ENCODE results near the gene EHD1.

Gene EHD1

DNA sequence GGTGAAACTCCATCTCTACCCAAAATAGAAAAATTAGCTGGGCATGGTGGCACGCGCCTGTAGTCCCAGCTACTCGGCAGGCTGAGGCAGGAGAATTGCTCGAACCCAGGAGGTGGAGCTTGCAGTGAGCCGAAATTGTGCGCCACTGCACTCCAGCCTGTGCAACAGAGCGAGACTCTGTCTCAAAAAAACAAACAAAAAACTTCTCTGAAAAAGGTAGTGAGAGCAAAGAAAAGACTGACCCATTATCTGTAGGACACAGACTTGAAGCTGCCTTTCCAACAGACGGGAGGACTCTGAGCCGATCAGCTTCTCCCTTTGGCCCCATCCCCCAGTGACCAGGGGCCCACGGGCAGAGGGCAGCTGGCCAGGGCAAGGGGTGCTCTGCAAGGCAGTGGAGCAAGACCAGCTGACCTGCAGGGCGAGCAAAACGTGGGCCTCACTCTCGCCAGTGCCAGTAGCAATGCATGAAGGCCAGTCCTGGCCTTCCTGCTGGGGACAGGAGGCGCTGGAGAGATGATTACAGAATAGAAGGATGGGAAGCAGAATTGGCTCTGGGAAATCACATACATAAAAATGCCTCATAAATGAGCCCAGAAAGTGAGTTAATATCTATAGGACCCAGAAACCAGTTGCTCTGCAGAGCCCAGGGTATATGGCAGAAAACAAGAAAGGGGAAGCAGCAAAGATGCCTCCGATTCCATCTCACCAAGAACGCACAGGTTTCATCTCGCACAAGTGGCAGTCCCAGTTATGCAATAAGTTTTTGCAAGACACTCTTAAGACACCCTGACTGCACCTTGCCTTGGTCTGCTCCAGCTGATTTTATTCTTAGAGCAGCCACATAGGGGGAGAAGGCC lies 2.8 kb downstream of the EHD1 start:
- H3K4me3 ChIP-seq (ENCODE audit: low read depth, low read length) = no peak overlapping the region
- TF ChIP-seq, protein P1, sequence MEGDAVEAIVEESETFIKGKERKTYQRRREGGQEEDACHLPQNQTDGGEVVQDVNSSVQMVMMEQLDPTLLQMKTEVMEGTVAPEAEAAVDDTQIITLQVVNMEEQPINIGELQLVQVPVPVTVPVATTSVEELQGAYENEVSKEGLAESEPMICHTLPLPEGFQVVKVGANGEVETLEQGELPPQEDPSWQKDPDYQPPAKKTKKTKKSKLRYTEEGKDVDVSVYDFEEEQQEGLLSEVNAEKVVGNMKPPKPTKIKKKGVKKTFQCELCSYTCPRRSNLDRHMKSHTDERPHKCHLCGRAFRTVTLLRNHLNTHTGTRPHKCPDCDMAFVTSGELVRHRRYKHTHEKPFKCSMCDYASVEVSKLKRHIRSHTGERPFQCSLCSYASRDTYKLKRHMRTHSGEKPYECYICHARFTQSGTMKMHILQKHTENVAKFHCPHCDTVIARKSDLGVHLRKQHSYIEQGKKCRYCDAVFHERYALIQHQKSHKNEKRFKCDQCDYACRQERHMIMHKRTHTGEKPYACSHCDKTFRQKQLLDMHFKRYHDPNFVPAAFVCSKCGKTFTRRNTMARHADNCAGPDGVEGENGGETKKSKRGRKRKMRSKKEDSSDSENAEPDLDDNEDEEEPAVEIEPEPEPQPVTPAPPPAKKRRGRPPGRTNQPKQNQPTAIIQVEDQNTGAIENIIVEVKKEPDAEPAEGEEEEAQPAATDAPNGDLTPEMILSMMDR (IDR thresholded peaks at IDR 0.05; ENCODE audit: control insufficient read depth, extremely low read depth, insufficient read depth) = 0 out of 2 replicates have a peak, but pooled peaks have one; percentile 11
- DNase-seq (ENCODE audit: low read depth) = no peak

DNA sequence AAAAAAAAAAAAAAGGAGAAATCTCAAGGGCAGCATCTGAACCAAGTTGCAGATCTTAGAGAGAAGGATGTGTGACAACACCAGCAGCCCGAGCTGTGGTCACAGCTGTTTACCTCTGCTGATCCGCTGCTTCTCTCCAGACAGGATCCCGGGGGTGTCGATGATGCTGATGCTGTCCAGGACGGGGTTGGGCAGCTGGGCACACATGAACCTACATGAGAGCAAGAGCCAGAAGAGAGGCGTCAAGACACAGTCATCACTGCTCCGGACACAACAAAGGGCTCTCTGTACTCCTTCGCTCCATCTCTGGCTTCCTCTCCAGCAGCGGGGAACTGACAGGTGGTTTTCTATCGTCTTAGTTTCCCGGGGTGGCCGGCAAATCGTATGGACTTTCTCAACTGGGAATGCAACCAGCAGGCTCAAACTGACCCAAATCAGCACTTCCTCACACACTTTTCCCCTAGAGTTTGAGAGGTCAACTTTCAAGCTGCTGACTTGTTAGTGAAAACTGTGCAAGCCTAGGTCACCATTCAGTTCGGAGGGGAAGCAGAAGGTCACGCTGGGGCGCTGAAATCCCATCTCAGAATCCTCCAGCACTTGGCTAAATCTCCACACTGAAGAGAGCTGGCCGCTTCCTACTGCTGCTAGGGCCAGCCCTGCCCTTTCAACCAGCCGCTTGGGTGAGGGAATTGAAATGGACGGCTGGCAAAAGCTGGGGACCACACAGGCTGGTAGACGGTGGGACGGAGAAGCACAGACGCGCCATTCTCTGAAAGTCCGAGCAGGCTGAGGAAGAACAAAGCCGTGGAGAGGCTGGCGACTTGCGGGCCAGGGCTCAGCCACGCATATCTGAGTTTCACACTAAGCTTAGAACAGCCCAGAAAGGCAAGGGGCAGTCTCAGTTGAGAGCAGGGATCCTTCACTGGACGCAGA lies 3.8 kb downstream of the EHD1 start:
- TF ChIP-seq, protein P1 (IDR thresholded peaks at IDR 0.05; ENCODE audit: control insufficient read depth, extremely low read depth, insufficient read depth) = no peak
- no peak for DNase-seq (ENCODE audit: low read depth)
- no peak overlapping the region for H3K4me3 ChIP-seq (ENCODE audit: low read depth, low read length)

DNA sequence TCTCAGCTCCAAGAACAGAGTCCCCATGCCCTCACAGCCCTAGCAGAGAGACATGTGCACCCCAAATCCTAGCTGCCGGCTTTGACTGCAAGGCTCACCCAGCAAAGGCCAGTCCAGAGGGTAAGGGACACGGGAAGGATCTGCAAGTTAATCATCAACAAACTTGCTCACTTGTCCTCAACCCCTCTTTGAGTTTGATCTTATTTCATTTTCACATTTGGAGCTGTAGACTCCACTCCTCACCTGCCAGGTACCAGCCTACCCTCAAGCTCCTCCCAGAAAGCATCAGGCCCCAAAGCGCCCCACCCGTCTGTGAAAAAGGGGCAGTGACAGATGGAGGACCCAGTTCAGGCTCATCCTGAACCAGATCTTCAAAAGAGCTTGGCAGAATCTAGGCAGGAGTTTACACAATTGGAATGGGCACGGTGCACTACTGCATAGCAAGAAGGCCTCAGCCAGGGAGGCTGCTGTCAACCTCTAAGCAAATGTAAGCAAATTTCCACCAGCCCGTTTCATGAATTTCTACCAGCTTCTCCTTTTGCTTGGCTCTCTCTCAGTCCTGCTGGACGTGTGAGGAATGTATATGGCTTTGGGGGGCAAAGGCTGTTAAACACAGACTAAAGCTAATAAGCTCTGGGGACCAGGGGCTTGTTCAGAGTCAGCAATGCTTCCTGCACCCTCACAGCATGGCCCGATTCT lies 5.5 kb downstream of the EHD1 start:
- DNase-seq (ENCODE audit: low read depth) = no peak
- TF ChIP-seq, protein P1 (IDR thresholded peaks at IDR 0.05; ENCODE audit: control insufficient read depth, extremely low read depth, insufficient read depth) = no peak
- H3K4me3 ChIP-seq (ENCODE audit: low read depth, low read length) = no peak overlapping the region

DNA sequence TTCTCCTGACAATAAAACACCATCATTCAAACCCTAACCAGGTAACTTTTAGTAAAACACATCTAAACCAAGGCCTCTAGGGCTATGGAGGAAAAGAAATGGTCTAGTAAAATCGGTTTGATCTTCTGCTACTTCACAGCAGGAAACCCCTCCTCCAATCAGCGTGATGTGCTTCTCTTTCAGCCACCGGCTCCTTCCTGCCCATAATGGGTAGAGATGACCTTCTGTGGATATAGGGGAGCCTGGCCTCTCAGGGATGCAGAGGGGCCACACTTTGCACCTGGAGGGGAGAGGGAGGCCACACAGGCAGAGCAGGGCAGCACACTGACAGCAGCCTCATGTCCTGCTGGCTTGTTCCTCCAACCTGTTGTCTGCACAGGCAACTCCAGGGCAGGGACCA lies 6.9 kb downstream of the EHD1 start:
- H3K4me3 ChIP-seq (ENCODE audit: low read depth, low read length) = no peak overlapping the region
- no peak for DNase-seq (ENCODE audit: low read depth)
- TF ChIP-seq, protein P1 (IDR thresholded peaks at IDR 0.05; ENCODE audit: control insufficient read depth, extremely low read depth, insufficient read depth) = no peak

DNA sequence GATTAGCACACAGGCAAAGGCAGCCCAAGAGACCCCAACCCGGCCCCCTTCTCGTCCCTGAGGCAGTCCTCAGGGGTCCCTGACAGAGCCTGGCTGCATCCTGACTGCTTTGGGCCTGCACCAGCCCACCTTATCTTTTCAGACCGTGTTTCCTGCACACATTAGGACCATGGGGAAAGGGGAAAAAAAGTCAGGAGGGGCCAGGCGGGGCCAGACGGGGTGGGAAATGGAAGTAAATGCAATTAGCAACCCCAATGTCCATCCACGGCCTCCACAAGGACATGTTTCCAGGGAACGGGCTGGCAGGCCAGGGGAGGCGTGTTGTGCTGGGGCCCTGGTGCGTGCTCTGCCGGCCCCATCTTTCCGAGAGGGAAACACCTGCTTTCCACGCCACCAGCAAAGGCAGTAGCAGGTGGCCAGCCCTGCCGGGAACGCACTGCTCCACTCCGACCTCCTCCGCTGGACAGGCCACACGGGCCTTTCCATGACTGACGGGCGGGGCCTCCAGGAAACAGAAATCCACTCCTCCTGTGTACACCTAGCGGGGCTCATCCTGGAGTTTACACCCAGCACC lies 7.4 kb downstream of the EHD1 start:
- no peak overlapping the region for H3K4me3 ChIP-seq (ENCODE audit: low read depth, low read length)
- DNase-seq (ENCODE audit: low read depth) = no peak
- TF ChIP-seq, protein P1 (IDR thresholded peaks at IDR 0.05; ENCODE audit: control insufficient read depth, extremely low read depth, insufficient read depth) = no peak

DNA sequence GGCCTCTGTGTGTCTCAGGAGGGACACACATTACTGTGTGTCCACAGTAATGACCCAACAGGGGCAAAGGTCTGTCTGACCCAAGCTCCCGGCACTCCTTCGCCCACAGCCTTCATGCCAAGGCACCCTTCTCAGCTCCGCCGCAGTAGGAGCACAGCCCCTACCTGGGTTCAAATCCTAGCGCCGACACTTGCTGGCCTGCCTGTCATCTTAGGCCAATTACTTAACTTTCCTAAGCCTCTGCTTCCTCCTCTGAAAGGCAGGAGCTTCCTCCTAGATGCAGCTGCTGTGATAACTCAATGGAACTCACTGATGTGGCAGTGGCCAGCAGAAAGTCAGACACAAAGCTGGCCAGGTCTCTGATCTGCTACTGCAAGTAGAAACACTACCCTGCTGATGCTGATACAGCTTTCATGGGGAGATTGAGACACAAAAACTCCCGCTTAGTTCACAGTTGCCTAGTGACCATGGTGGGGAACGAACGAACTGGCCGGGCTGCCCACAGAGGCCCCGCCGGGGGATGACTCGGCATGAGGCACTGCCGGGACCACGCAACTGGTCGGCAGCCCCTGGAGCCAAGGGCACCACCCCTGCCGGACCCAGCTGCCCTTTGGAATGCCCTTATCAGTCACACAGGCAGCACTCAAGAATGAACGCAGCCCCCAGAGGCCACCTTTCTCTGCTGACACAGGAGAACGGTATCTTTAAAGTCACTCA lies 8.1 kb downstream of the EHD1 start:
- no peak for DNase-seq (ENCODE audit: low read depth)
- TF ChIP-seq, protein P1 (IDR thresholded peaks at IDR 0.05; ENCODE audit: control insufficient read depth, extremely low read depth, insufficient read depth) = no peak
- no peak overlapping the region for H3K4me3 ChIP-seq (ENCODE audit: low read depth, low read length)

Measured in LNCaP clone FGC (cell line).